CD4-positive, alpha-beta T cell (primary cell): ENCODE measurements around the gene BTBD17. TPM values are rescaled to one million over a fixed set of nuclear protein-coding genes. Genes with fewer than 3 reads are reported as not detected.

Experiments
- ATAC-seq: fragments of 200-7000 bp; cut with Tn5 transposase; one replicate; pipeline ENCODE4 v1.10.0; 2022; ENCODE audit warnings: mild to moderate bottlenecking; ENCODE audit not compliant: poor library complexity
- CTCF ChIA-PET: fragments of 350-600 bp; sonication (Branson Sonifier 250); formaldehyde crosslinking; loops from one replicate; lab custom pipeline; 2021; ENCODE audit warnings: antibody characterized with exemption, inconsistent platforms; lab: Charles Lee
- POLR2A ChIA-PET: fragments of 350-600 bp; sonication (Branson Sonifier 250); formaldehyde crosslinking; loops from one replicate; lab custom pipeline; 2021; ENCODE audit warnings: antibody characterized with exemption, inconsistent platforms; lab: Charles Lee
- DNase-seq, 14 experiments: peaks; one replicate each; pipeline ENCODE4 v3.0.0-alpha.2; 2013 to 2020; ENCODE audit warnings: mixed read lengths in 2 of 14
- H3K27ac ChIP-seq, 2 donors: one replicate each; pipeline versions ENCODE4 v1.5.1 to v1.7.0; 2013; ENCODE audit warnings: low read length in 2 of 2, low read depth in 1 of 2, mild to moderate bottlenecking in 1 of 2
- H3K27me3 ChIP-seq, 2 experiments: 1 replicate in 1 of 2; 2 replicates in 1 of 2; pipeline versions ENCODE4 v1.6.1 to v1.7.0; 2013; ENCODE audit warnings: low read length in 2 of 2, control low read depth in 1 of 2, mild to moderate bottlenecking in 1 of 2, moderate library complexity in 1 of 2; ENCODE audit not compliant: insufficient read depth in 2 of 2, control insufficient read depth in 1 of 2
- H3K36me3 ChIP-seq: one replicate; pipeline ENCODE4 v1.6.1; 2013; ENCODE audit warnings: low read length, control low read depth; ENCODE audit not compliant: insufficient read depth
- H3K4me1 ChIP-seq: one replicate; pipeline ENCODE4 v1.6.1; 2013; ENCODE audit warnings: low read length, control low read depth; ENCODE audit not compliant: insufficient read depth
- H3K4me3 ChIP-seq: one replicate; pipeline ENCODE4 v1.5.1; 2013; ENCODE audit warnings: mild to moderate bottlenecking, low read length, moderate library complexity
- H3K9me3 ChIP-seq, 2 experiments: 1 replicate in 1 of 2; 2 replicates in 1 of 2; pipeline versions ENCODE4 v1.6.1 to v1.7.0; 2013; ENCODE audit warnings: low read length in 2 of 2, mild to moderate bottlenecking in 2 of 2, control low read depth in 1 of 2, moderate library complexity in 1 of 2; ENCODE audit not compliant: control insufficient read depth in 1 of 2, insufficient read depth in 1 of 2
- H3K27ac Mint-ChIP-seq: one replicate; pipeline ENCODE4 v1.8.0; 2020; ENCODE audit warnings: mixed read lengths
- H3K27me3 Mint-ChIP-seq: one replicate; pipeline ENCODE4 v1.8.0; 2021; ENCODE audit warnings: mixed read lengths
- H3K36me3 Mint-ChIP-seq: one replicate; pipeline ENCODE4 v1.8.0; 2021; ENCODE audit warnings: low read depth, mixed read lengths
- H3K4me1 Mint-ChIP-seq: one replicate; pipeline ENCODE4 v1.8.0; 2021; ENCODE audit warnings: low read depth, mixed read lengths
- H3K4me3 Mint-ChIP-seq: one replicate; pipeline ENCODE4 v1.8.0; 2020; ENCODE audit warnings: mild to moderate bottlenecking, mixed read lengths
- H3K9me3 Mint-ChIP-seq: one replicate; pipeline ENCODE4 v1.8.0; 2020; ENCODE audit warnings: mixed read lengths
- intact Hi-C, 2 experiments: fragments of 100-400 bp; cut with DNase I in 1 of 2; cut with micrococcal nuclease in 1 of 2; formaldehyde crosslinking; loops; one replicate each; pipeline versions ENCODE4 v1.15.1 to v1.9.0; 2023 to 2025; cut with DNase I, micrococcal nuclease
- total RNA-seq, 174 experiments: library from RNA in 2 of 174; stranded (reverse) in 2 of 174; gene quantifications; one replicate each; pipeline ENCODE4 v1.2.3 and lab custom pipeline; 2021 to 2026
- TF ChIP-seq, protein P1 (sequence below): fragments of 200-600 bp; IDR thresholded peaks from one replicate; pipeline ENCODE4 v1.8.0; 2022; ENCODE audit warnings: antibody characterized with exemption, mild to moderate bottlenecking

Gene BTBD17
- total RNA-seq, 2 experiments from 2014 or later = not detected

DNA sequence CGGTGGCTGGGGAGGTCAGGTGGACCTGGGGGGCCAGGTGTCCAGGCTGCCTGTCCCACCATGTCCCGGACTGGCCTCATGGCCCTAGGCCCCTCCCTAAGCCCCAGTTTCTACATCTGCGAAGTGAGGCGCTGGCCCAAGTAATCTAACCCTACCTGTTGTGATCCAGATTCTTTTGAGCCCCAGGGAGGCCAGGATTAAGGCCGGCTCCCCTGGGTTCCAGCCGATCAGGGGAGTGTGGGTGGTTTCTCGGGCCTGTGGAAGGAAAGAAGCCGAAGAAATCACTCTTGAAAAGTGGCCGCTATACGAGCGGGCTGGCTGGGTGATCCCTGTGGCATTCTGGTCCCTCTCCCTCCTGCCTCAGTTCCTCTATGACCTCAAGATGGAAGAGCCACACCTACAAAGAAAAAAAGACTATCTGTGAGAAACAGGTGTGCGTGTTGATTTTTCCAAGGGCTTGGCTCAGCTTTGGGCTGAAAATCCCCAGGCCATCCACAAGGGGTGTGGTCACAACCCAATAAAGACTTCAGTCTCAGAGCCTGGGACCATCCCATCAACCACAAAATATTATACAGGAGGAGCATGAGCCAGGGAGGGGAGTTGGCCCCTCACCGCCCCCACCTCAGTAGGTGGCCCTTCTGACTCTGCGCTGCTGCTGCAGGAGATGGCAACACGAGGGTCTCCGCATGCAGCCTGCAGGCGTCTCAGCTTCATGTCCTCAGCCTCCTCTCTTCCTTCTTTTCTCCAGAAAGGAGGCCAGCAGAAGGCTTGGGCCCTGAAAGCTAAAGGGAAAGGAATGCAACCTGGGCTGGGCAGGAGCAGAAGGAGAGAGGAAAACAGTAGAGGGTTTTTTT lies 25.9 kb upstream of the BTBD17 start:
- Mint-ChIP-seq H3K27ac (no peak overlapping the region), H3K27me3 (no peaks in the 10 kb centered on the region), H3K36me3 (no peaks in the 10 kb centered on the region), H3K4me1 (no peaks in the 10 kb centered on the region), H3K4me3 (no peak overlapping the region), H3K9me3 (no peaks in the 10 kb centered on the region)
- intact Hi-C loops = no loop called here
- CTCF ChIA-PET = no interaction called here
- POLR2A ChIA-PET = no interaction called here
- no peak for DNase-seq
- Histone ChIP-seq H3K27me3 (no peaks in the 10 kb centered on the region), H3K36me3 (no peaks in the 10 kb centered on the region), H3K9me3 (no peaks in the 10 kb centered on the region), H3K4me1 (no peaks in the 10 kb centered on the region), H3K27ac (no peak overlapping the region), H3K4me3 (no peak overlapping the region)
- TF ChIP-seq, protein P1, sequence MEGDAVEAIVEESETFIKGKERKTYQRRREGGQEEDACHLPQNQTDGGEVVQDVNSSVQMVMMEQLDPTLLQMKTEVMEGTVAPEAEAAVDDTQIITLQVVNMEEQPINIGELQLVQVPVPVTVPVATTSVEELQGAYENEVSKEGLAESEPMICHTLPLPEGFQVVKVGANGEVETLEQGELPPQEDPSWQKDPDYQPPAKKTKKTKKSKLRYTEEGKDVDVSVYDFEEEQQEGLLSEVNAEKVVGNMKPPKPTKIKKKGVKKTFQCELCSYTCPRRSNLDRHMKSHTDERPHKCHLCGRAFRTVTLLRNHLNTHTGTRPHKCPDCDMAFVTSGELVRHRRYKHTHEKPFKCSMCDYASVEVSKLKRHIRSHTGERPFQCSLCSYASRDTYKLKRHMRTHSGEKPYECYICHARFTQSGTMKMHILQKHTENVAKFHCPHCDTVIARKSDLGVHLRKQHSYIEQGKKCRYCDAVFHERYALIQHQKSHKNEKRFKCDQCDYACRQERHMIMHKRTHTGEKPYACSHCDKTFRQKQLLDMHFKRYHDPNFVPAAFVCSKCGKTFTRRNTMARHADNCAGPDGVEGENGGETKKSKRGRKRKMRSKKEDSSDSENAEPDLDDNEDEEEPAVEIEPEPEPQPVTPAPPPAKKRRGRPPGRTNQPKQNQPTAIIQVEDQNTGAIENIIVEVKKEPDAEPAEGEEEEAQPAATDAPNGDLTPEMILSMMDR = no peak
- ATAC-seq = no peak

DNA sequence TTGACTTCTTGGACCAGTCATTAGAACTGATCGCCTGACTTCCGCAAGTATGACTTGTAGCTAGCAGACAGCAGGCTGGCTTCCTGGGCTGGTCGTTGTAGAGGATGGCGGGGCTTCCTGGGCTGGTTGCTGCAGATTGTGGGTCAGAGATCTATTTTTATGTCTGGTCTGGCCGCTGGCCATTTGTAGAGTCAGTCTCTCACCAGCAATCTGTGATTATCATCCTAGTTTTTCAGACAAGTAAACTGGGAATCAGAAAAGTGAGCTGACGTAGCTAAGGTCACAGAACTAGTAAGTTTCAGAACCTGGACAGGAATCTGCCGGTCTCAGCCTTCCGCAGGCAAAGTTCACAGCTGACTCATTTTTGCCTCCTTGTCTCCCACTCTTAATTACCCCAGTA lies 24.7 kb upstream of the BTBD17 start:
- H3K36me3 Mint-ChIP-seq = no peaks in the 10 kb centered on the region
- Histone ChIP-seq H3K27me3 (no peaks in the 10 kb centered on the region), H3K4me3 (no peak overlapping the region), H3K4me1 (no peaks in the 10 kb centered on the region), H3K9me3 (no peaks in the 10 kb centered on the region), H3K36me3 (no peaks in the 10 kb centered on the region), H3K27ac (no peak overlapping the region)
- ChIA-PET CTCF (no interaction called here), POLR2A (no interaction called here)
- TF ChIP-seq, protein P1 = no peak
- no peak for DNase-seq
- H3K9me3 Mint-ChIP-seq = no peaks in the 10 kb centered on the region
- no peaks in the 10 kb centered on the region for H3K4me1 Mint-ChIP-seq
- intact Hi-C loops = no loop called here
- H3K27ac Mint-ChIP-seq = no peak overlapping the region
- H3K4me3 Mint-ChIP-seq = no peak overlapping the region
- H3K27me3 Mint-ChIP-seq = no peaks in the 10 kb centered on the region
- ATAC-seq = no peak

DNA sequence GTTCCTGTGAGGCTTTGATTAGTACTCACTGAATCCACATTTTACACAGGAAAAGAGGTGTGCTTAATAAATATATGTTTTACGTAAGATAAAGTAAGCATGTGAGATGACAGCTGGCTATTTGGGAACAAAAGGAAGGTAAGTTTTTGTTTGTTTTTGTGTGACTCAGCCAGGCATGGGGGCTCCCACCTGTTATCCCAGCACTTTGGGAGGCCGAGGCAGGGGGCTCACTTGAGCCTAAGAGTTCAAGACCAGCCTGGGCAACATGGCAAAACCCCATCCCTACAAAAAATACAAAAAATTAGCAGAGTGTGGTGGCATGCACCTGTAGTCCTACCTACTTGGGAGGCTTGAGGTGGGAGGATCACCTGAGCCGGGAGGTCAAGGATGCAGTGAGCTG lies 23.5 kb upstream of the BTBD17 start:
- H3K27me3 Mint-ChIP-seq = no peaks in the 10 kb centered on the region
- no peak overlapping the region for H3K4me3 Mint-ChIP-seq
- Histone ChIP-seq H3K27ac (no peak overlapping the region), H3K27me3 (no peaks in the 10 kb centered on the region), H3K9me3 (no peaks in the 10 kb centered on the region), H3K36me3 (no peaks in the 10 kb centered on the region), H3K4me3 (no peak overlapping the region), H3K4me1 (peaks cover 2% of the 10 kb centered on the region)
- intact Hi-C loops = no loop called here
- ATAC-seq = no peak
- ChIA-PET CTCF (no interaction called here), POLR2A (no interaction called here)
- no peaks in the 10 kb centered on the region for H3K36me3 Mint-ChIP-seq
- H3K9me3 Mint-ChIP-seq = no peaks in the 10 kb centered on the region
- no peak for DNase-seq
- H3K27ac Mint-ChIP-seq = no peak overlapping the region
- TF ChIP-seq, protein P1 = no peak
- H3K4me1 Mint-ChIP-seq = no peaks in the 10 kb centered on the region
